Nephron progenitor cell (in vitro differentiated cells): Measurements from ENCODE around the gene PLCL2.

Source experiments
- DNase-seq: peaks from one replicate; pipeline ENCODE4 v3.0.0; 2021
- H3K27ac Mint-ChIP-seq: 2 replicates; pipeline ENCODE4 v1.8.0; 2021; ENCODE audit warnings: mild to moderate bottlenecking, moderate library complexity, mixed read lengths
- H3K27me3 Mint-ChIP-seq: 2 replicates; pipeline ENCODE4 v1.8.0; 2021; ENCODE audit warnings: mild to moderate bottlenecking, low read depth, mixed read lengths; ENCODE audit not compliant: poor library complexity
- H3K36me3 Mint-ChIP-seq: 2 replicates; pipeline ENCODE4 v1.8.0; 2021; ENCODE audit warnings: low read depth, mixed read lengths
- H3K4me1 Mint-ChIP-seq: 2 replicates; pipeline ENCODE4 v1.8.0; 2021; ENCODE audit warnings: mixed read lengths
- H3K4me3 Mint-ChIP-seq: 2 replicates; pipeline ENCODE4 v1.8.0; 2021; ENCODE audit warnings: mild to moderate bottlenecking, moderate library complexity, mixed read lengths
- H3K9me3 Mint-ChIP-seq: 2 replicates; pipeline ENCODE4 v1.8.0; 2021; ENCODE audit warnings: mild to moderate bottlenecking, moderate library complexity, mixed read lengths
- TF ChIP-seq, protein P1 (sequence below): fragments of 200-600 bp; sonication (generic); IDR thresholded peaks from 2 replicates; pipeline ENCODE4 v1.5.0; 2021; ENCODE audit warnings: antibody characterized with exemption

PLCL2 gene

DNA sequence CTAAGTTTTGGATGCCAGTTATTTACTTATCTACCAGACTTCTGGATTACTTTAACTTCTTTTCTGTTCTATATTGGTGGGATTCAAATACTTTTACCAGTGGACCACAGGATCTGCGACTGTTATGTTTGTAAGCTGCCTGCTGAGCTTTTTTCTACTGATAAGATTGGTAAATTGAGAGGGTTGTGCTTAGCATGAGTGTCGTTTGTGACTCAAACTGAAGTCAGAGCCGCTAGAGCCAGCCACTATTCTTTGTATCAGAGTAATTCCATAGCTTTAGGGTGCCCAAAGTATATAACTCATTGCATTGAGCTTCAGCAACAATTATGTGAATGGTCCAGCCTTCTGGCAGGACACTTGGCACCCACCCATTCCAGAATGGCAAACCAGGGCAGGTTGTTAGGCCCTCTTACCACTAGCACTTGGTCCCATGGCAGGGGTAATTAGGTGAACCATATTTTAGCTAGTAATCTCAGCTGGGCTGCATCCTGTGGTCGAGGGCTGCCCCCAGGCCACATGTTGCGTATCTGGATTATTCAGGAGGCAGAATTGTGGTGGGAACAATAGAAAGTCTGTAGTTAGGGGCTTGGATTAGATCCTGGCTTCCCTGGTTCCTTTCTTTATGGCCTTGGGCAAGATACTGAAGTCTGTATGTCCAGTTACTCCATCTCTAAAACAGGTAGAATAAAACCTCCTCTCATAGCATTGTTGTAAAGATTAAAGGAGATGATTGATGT, 6.0 kb downstream of the PLCL2 start:
- TF ChIP-seq, protein P1, sequence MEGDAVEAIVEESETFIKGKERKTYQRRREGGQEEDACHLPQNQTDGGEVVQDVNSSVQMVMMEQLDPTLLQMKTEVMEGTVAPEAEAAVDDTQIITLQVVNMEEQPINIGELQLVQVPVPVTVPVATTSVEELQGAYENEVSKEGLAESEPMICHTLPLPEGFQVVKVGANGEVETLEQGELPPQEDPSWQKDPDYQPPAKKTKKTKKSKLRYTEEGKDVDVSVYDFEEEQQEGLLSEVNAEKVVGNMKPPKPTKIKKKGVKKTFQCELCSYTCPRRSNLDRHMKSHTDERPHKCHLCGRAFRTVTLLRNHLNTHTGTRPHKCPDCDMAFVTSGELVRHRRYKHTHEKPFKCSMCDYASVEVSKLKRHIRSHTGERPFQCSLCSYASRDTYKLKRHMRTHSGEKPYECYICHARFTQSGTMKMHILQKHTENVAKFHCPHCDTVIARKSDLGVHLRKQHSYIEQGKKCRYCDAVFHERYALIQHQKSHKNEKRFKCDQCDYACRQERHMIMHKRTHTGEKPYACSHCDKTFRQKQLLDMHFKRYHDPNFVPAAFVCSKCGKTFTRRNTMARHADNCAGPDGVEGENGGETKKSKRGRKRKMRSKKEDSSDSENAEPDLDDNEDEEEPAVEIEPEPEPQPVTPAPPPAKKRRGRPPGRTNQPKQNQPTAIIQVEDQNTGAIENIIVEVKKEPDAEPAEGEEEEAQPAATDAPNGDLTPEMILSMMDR = no peak
- Mint-ChIP-seq H3K4me3 (no peak overlapping the region), H3K27ac (no peak overlapping the region), H3K27me3 (peaks cover 10% of the 10 kb centered on the region), H3K9me3 (peaks cover 5% of the 10 kb centered on the region), H3K36me3 (peaks cover 5% of the 10 kb centered on the region), H3K4me1 (peaks cover 25% of the 10 kb centered on the region)
- DNase-seq = no peak

DNA sequence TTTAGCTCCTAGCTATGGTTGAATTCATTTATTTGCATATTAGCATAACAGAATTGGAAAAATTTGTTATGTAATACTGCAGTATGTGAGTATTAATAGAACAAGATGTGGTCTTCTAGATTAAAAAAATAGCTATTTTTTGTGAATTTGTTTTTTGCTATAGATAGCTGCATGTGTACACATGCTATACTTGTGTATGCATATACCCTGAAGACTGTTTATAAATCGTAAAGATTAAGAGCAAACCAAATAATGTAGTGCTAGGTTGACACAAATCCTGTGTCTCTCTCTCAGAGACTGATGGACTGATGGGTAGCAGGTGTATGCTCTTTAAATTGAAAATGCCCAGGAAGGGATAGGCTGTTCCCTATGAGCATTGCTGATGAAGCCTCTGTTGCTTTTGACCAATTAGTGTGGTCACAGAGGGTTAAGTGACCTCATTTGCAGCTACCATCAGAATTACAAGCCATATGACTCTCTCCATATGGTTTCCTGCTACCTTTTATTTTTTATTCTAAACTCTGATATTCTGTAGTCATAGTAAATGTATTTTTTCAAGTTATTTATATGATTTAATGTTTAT, 9.0 kb downstream of the PLCL2 start:
- H3K27me3 Mint-ChIP-seq = peaks cover 2% of the 10 kb centered on the region
- peaks cover 5% of the 10 kb centered on the region for H3K36me3 Mint-ChIP-seq
- DNase-seq = no peak
- peaks cover 31% of the 10 kb centered on the region for H3K4me1 Mint-ChIP-seq
- peaks cover 5% of the 10 kb centered on the region for H3K9me3 Mint-ChIP-seq
- TF ChIP-seq, protein P1 = no peak
- no peak overlapping the region for H3K4me3 Mint-ChIP-seq
- no peak overlapping the region for H3K27ac Mint-ChIP-seq

DNA sequence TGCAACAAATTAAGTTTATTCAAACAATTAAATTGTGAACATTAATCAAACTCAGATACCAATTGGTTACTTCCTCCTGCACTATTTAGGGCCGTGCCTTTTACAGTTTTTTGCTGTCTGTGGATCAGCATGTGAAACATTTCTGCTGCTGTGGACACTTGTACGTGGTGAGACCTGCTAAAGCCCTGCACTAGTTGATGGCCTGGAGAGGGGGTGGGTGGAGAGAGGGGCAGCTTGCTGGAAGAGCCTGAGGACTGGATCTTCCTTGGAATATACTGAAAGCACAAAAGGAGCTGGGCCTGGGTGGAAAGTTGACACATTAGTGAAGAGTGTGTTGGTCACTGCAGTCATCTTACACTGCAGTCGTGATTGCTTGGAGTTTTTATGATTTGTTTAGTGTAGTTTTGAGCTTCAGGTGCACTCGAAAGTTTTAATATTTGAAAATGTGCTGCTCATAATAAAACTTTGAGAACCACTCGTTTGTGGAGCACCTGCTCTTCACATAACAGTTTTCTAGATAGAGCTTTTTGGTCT, 11.4 kb downstream of the PLCL2 start:
- no peak overlapping the region for H3K4me3 Mint-ChIP-seq
- DNase-seq = no peak
- peaks cover 25% of the 10 kb centered on the region for H3K4me1 Mint-ChIP-seq
- peaks cover 5% of the 10 kb centered on the region for H3K36me3 Mint-ChIP-seq
- TF ChIP-seq, protein P1 = no peak
- H3K27ac Mint-ChIP-seq = no peak overlapping the region
- peaks cover 5% of the 10 kb centered on the region for H3K9me3 Mint-ChIP-seq
- peaks cover 2% of the 10 kb centered on the region for H3K27me3 Mint-ChIP-seq

DNA sequence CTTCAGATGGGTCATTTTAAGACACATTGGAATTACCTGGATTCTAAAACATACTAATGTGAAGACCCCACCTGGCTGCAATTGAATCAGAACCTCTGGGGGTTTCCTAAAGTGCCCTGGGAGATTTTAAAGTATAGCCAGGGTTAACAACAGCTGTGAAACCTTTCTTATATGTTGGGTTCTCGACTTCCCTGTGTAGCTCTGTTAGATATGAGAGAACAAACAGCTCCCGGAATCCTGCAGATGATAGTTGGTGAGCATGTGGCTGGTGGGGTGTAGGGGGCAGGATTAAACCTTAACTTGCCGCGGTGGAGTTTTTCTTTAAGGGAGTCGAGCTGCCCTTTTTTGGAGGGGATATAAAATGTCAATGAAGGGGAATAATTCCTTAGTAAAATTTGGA, 12.1 kb downstream of the PLCL2 start:
- no peak for DNase-seq
- Mint-ChIP-seq H3K4me1 (peaks cover 30% of the 10 kb centered on the region), H3K4me3 (no peak overlapping the region), H3K9me3 (peaks cover 5% of the 10 kb centered on the region), H3K27ac (no peak overlapping the region), H3K27me3 (peaks cover 2% of the 10 kb centered on the region), H3K36me3 (peaks cover 5% of the 10 kb centered on the region)
- TF ChIP-seq, protein P1 = no peak

DNA sequence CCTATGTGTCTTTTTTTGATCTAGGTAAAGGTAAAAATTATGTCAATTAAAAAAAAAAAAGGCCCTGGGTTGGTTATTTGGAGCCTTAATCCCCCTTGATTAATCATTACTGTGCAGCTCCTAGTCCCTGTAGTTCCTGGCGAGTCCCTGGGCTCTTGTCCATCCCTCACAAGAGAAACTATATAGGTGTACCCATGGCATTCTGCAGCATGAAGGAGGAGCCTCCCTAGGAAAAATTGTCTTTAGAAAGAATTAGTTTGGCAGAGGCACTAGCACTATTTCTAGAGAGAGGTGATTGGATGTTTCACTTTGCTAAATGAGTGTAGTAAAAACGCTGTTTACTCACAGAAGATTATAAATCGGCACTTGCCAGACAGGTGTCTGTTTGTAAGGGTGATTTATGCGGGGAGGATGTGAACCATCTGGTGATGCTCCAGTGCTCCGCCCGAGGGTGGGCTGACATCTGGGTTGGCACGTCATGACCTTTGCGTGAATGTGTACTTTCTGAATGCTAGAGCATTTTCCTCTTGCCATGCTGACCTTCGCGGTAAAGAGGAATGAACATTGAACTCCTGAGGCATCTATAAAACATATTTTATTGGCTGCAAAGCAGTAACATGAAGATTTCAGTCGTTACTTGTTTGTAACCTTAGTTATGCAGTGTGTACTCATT, 12.6 kb downstream of the PLCL2 start:
- H3K27me3 Mint-ChIP-seq = peaks cover 2% of the 10 kb centered on the region
- no peak overlapping the region for H3K4me3 Mint-ChIP-seq
- DNase-seq = peak; percentile 33
- H3K36me3 Mint-ChIP-seq = peaks cover 5% of the 10 kb centered on the region
- H3K27ac Mint-ChIP-seq = no peak overlapping the region
- peaks cover 34% of the 10 kb centered on the region for H3K4me1 Mint-ChIP-seq
- peaks cover 5% of the 10 kb centered on the region for H3K9me3 Mint-ChIP-seq
- TF ChIP-seq, protein P1 = no peak
